Stimulated activated CD8-positive, alpha-beta memory T cell treated with anti-CD3 and anti-CD28 coated beads, Interleukin-12 subunit alpha, Interleukin-12 subunit beta, amount 100 ng/mL, for 24 hours (primary cell): Measurements from ENCODE around the gene ATXN7.

Experiments used
- DNase-seq: peaks from one replicate; pipeline ENCODE4 v3.0.0-alpha.2; 2020; ENCODE audit errors: extremely low read depth

The ATXN7 gene

DNA sequence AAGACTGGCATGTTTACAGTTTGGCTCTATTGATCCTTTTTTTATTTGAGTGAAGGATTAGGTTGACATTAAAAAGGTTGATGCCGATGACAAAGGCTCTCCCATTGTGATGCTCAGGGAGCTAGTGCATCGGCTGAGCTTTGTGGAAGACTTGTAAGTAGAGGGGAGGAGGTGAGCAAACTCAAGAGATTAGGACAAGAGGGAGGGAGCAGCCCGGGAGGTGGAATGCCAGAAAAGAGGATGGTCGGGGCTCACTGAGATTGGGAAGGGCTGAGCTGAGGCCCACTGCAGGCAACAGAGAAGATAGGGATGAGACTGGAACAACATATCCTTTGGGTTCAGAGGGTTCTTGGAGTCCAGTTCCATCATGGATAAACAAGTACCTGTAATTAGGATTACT is 186.2 kb downstream of the ATXN7 start:
- no peak for DNase-seq
